GM19043 (cell line): ENCODE results near the gene DOK3.

ENCODE experiments used
- ATAC-seq: cut with Tn5 transposase; IDR thresholded peaks from one replicate; pipeline ENCODE4 v1.9.1; 2021; ENCODE audit warnings: low read depth; ENCODE audit not compliant: unreplicated experiment

The DOK3 gene

GRCh38 chr5:177472460-177473442 is 36.9 kb downstream of the DOK3 start:
- ATAC-seq = peak; percentile 50

- no peak for ATAC-seq
Measured at GRCh38 chr5:177471610-177472356, 37.8 kb downstream of the DOK3 start.

- ATAC-seq = no peak
Measured at GRCh38 chr5:177470759-177471536, 38.7 kb downstream of the DOK3 start.

- no peak for ATAC-seq
Measured at GRCh38 chr5:177469750-177470525, 39.7 kb downstream of the DOK3 start.

GRCh38 chr5:177468685-177469628 is 40.7 kb downstream of the DOK3 start:
- no peak for ATAC-seq

- ATAC-seq = no peak
Measured at GRCh38 chr5:177468329-177468684, 41.3 kb downstream of the DOK3 start.

- no peak for ATAC-seq
Measured at GRCh38 chr5:177467436-177467835, 42.2 kb downstream of the DOK3 start.

- ATAC-seq = no peak
Measured at GRCh38 chr5:177466861-177467260, 42.8 kb downstream of the DOK3 start.

- no peak for ATAC-seq
Measured at GRCh38 chr5:177465044-177465443, 44.6 kb downstream of the DOK3 start.

GRCh38 chr5:177462021-177462670 is 47.5 kb downstream of the DOK3 start:
- ATAC-seq = no peak

- no peak for ATAC-seq
Measured at GRCh38 chr5:177459819-177460628, 49.6 kb downstream of the DOK3 start.

- ATAC-seq = no peak
Measured at GRCh38 chr5:177459357-177459756, 50.3 kb downstream of the DOK3 start.

- no peak for ATAC-seq
Measured at GRCh38 chr5:177458912-177459350, 50.7 kb downstream of the DOK3 start.

GRCh38 chr5:177457852-177458681 is 51.6 kb downstream of the DOK3 start:
- ATAC-seq = no peak

- peak; percentile 53 for ATAC-seq
Measured at GRCh38 chr5:177456976-177457851, 52.4 kb downstream of the DOK3 start.

- ATAC-seq = no peak
Measured at GRCh38 chr5:177456591-177456964, 53.0 kb downstream of the DOK3 start.
